Measurements from ENCODE around the gene MTG2. TPM values are rescaled to one million over a fixed set of nuclear protein-coding genes. Genes with fewer than 3 reads are reported as not detected.

The MTG2 gene
- total RNA-seq, 2 donors from 2014 or later = 30.4 to 46.7 TPM

DNA sequence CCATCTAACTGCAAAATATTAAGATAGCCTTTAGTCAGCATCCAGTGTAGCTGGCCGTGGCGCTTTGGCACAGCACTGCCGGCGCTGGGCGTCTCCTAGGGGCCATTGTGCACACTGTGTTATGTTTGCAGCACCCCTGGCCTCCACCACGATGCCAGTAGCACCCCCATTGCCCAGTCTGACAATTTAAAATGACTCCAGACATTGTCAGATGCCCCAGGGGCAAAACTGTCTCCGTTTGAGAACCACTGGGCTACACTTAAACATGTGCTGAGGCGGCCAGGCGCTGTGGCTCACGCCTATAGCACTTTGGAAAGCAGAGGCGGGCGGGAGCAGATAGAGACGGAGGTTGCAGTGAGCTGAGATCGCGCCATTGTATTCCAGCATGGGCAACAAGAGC lies 6.0 kb upstream of the MTG2 start:
- no peak for TF ChIP-seq CTCF (IDR thresholded peaks at IDR 0.05)
- no peaks in the 10 kb centered on the region for H3K9me3 ChIP-seq
- no peak overlapping the region for H3K27ac ChIP-seq
- no peaks in the 10 kb centered on the region for H3K27me3 ChIP-seq
- no peak overlapping the region for H3K4me3 ChIP-seq
- no peaks in the 10 kb centered on the region for H3K36me3 ChIP-seq
- intact Hi-C loops (cut with DNase I) = no loop called here
- H3K4me1 ChIP-seq = no peaks in the 10 kb centered on the region
- no peak overlapping the region for H3K9ac ChIP-seq (ENCODE audit: low read depth in 2 of 2, low read length in 2 of 2)
- no peak for DNase-seq

DNA sequence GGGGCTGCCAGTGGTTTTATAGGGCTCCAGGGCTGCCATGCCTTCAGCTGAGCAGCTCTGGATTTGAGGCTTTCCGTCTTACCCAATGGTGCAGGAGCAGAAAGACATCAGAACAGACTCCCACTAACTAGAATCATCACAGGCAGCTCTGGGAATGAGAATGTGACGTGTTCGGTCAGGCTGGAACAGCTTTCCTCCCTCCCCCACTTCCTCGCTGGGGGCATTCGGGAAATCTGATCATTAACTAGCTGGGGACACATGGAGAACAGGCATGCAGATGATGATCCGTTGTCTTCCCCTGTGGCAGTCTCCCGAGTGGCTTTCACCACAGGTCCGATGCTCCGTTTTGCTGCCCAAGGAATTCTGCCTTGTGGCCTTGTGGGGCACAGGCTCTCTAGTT lies 5.5 kb upstream of the MTG2 start:
- no peak for TF ChIP-seq CTCF (IDR thresholded peaks at IDR 0.05)
- H3K27me3 ChIP-seq = no peaks in the 10 kb centered on the region
- no peak overlapping the region for H3K27ac ChIP-seq
- intact Hi-C loops (cut with DNase I) = no loop called here
- no peaks in the 10 kb centered on the region for H3K9me3 ChIP-seq
- H3K4me3 ChIP-seq = no peak overlapping the region
- H3K4me1 ChIP-seq = no peaks in the 10 kb centered on the region
- H3K36me3 ChIP-seq = no peaks in the 10 kb centered on the region
- no peak for DNase-seq
- H3K9ac ChIP-seq (ENCODE audit: low read depth in 2 of 2, low read length in 2 of 2) = no peak overlapping the region

- H3K4me1 ChIP-seq = peaks cover 2% of the 10 kb centered on the region
- no peaks in the 10 kb centered on the region for H3K27me3 ChIP-seq
- TF ChIP-seq CTCF (IDR thresholded peaks at IDR 0.05) = no peak
- H3K9ac ChIP-seq (ENCODE audit: low read depth in 2 of 2, low read length in 2 of 2) = no peak overlapping the region
- no peaks in the 10 kb centered on the region for H3K36me3 ChIP-seq
- H3K4me3 ChIP-seq = no peak overlapping the region
- H3K27ac ChIP-seq = no peak overlapping the region
- intact Hi-C loops (cut with DNase I) = no loop called here
- H3K9me3 ChIP-seq = no peaks in the 10 kb centered on the region
- no peak for DNase-seq
These were observed 4.3 kb upstream of the MTG2 start for GRCh38 chr20:62178316-62179161.

DNA sequence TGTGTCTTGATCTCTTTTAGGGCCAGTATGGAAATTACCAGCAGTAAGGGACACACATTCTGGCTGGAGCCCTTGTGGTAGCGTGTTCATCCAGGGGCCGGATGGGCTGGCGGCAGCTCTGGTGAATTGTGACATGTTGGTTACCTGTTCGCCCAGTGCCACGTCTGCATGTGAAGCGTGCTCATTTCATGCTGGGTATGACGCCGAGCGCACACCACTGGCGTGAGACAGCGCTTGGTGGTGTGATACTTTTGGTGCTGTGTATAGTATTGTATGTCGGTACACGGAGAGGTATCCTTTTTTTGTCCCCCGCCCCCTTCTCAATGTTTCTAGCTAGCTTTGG lies 3.7 kb upstream of the MTG2 start:
- H3K4me3 ChIP-seq = no peak overlapping the region
- no peak for TF ChIP-seq CTCF (IDR thresholded peaks at IDR 0.05)
- no peak for DNase-seq
- H3K9me3 ChIP-seq = no peaks in the 10 kb centered on the region
- H3K36me3 ChIP-seq = no peaks in the 10 kb centered on the region
- H3K4me1 ChIP-seq = peaks cover 7% of the 10 kb centered on the region
- no peak overlapping the region for H3K9ac ChIP-seq (ENCODE audit: low read depth in 2 of 2, low read length in 2 of 2)
- no peak overlapping the region for H3K27ac ChIP-seq
- no peaks in the 10 kb centered on the region for H3K27me3 ChIP-seq
- intact Hi-C loops (cut with DNase I) = no loop called here

- Histone ChIP-seq H3K9ac (ENCODE audit: low read depth in 2 of 2, low read length in 2 of 2) (peak overlapping the region in 1 of 2 donors; percentile 91), H3K4me3 (no peak overlapping the region), H3K27me3 (no peaks in the 10 kb centered on the region), H3K27ac (no peak overlapping the region), H3K9me3 (no peaks in the 10 kb centered on the region), H3K36me3 (no peaks in the 10 kb centered on the region), H3K4me1 (peaks cover 7% of the 10 kb centered on the region)
- no peak for DNase-seq
- no peak for TF ChIP-seq CTCF (IDR thresholded peaks at IDR 0.05)
- intact Hi-C loops (cut with DNase I) = no loop called here
These were observed 1.0 kb upstream of the MTG2 start for GRCh38 chr20:62181808-62182207.
